ENCODE data around the gene THPO.

Gene THPO

GRCh38 chr3:184359610-184360009, 18.4 kb downstream of the THPO start:
- no peak overlapping the region for H3K9ac ChIP-seq (ENCODE audit: low read length)
- no peaks in the 10 kb centered on the region for H3K9me2 ChIP-seq (replicated peaks; ENCODE audit: insufficient read depth, low read length)
- TF ChIP-seq EZH2phosphoT487 (conservative IDR thresholded peaks at IDR 0.05; ENCODE audit: low read length): no peak
- TF ChIP-seq, protein P1, sequence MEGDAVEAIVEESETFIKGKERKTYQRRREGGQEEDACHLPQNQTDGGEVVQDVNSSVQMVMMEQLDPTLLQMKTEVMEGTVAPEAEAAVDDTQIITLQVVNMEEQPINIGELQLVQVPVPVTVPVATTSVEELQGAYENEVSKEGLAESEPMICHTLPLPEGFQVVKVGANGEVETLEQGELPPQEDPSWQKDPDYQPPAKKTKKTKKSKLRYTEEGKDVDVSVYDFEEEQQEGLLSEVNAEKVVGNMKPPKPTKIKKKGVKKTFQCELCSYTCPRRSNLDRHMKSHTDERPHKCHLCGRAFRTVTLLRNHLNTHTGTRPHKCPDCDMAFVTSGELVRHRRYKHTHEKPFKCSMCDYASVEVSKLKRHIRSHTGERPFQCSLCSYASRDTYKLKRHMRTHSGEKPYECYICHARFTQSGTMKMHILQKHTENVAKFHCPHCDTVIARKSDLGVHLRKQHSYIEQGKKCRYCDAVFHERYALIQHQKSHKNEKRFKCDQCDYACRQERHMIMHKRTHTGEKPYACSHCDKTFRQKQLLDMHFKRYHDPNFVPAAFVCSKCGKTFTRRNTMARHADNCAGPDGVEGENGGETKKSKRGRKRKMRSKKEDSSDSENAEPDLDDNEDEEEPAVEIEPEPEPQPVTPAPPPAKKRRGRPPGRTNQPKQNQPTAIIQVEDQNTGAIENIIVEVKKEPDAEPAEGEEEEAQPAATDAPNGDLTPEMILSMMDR (IDR thresholded peaks at IDR 0.05; ENCODE audit: insufficient read depth, low read length, poor library complexity, severe bottlenecking): no peak
- H3K9me3 ChIP-seq (ENCODE audit: insufficient read depth, low read length): no peaks in the 10 kb centered on the region
- H3K27me3 ChIP-seq (ENCODE audit: low read length): no peaks in the 10 kb centered on the region
- H4K20me1 ChIP-seq (ENCODE audit: low read depth, low read length): no peaks in the 10 kb centered on the region; the same call in 1 of the 2 replicates
- no peak overlapping the region for H3K4me3 ChIP-seq (ENCODE audit: insufficient read depth, low read length, poor library complexity, severe bottlenecking)
- H2AFZ ChIP-seq (ENCODE audit: low read depth, low read length, severe bottlenecking): no peak overlapping the region
- no peak overlapping the region for H3K4me2 ChIP-seq (ENCODE audit: low read depth, low read length, poor library complexity, severe bottlenecking)
- H3F3A ChIP-seq (ENCODE audit: insufficient read depth): no peaks in the 10 kb centered on the region
- no peak overlapping the region for H3K27ac ChIP-seq (ENCODE audit: low read depth, low read length)
- peaks cover 13% of the 10 kb centered on the region for H3K79me2 ChIP-seq (ENCODE audit: insufficient read depth, low read length)
- no peaks in the 10 kb centered on the region for H3K36me3 ChIP-seq (ENCODE audit: low read length)

- no peak overlapping the region for H3K4me2 ChIP-seq (ENCODE audit: low read depth, low read length, poor library complexity, severe bottlenecking)
- TF ChIP-seq EZH2phosphoT487 (conservative IDR thresholded peaks at IDR 0.05; ENCODE audit: low read length): no peak
- TF ChIP-seq, protein P1 (IDR thresholded peaks at IDR 0.05; ENCODE audit: insufficient read depth, low read length, poor library complexity, severe bottlenecking): no peak
- no peaks in the 10 kb centered on the region for H3K9me3 ChIP-seq (ENCODE audit: insufficient read depth, low read length)
- H3K27ac ChIP-seq (ENCODE audit: low read depth, low read length): no peak overlapping the region
- no peak overlapping the region for H3K9ac ChIP-seq (ENCODE audit: low read length)
- H3F3A ChIP-seq (ENCODE audit: insufficient read depth): no peaks in the 10 kb centered on the region
- H3K27me3 ChIP-seq (ENCODE audit: low read length): no peaks in the 10 kb centered on the region
- H3K4me3 ChIP-seq (ENCODE audit: insufficient read depth, low read length, poor library complexity, severe bottlenecking): no peak overlapping the region
- peaks cover 6% of the 10 kb centered on the region for H3K79me2 ChIP-seq (ENCODE audit: insufficient read depth, low read length)
- no peak overlapping the region for H2AFZ ChIP-seq (ENCODE audit: low read depth, low read length, severe bottlenecking)
- no peaks in the 10 kb centered on the region for H3K36me3 ChIP-seq (ENCODE audit: low read length)
- H4K20me1 ChIP-seq (ENCODE audit: low read depth, low read length): no peaks in the 10 kb centered on the region
- H3K9me2 ChIP-seq (replicated peaks; ENCODE audit: insufficient read depth, low read length): no peaks in the 10 kb centered on the region
Observed at GRCh38 chr3:184358921-184359350, 19.1 kb downstream of the THPO start.

DNA sequence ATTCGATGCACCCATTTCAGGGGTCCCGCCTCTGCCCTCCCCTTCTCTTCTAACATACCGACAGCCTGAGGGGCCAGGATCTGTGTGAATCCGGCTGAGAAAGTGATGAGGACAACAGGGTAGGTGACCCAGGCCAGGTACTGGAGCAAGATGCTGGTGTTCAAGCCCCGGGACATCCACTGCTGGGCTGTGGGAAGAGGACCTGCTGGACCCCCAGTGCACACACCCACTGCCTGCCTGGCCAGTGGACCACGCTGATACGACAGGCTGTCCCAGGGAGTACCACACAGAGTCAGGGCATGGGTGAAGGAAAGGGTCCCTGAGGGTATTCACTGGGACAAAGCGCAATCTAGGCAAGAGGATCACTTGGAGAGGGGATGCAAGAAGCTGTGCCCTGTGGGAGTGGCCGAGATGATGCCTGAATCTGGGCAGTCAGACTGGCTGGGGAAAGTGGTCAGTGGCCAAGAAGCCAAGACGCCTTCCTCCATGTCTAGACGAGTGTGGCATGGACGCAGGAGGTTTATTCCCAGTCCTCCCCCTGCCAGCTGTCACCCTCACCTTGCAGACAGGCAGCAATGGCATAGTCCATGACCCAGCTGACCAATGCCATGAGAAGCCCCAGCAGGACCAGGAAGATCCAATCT, 19.8 kb downstream of the THPO start:
- H3K9me3 ChIP-seq (ENCODE audit: insufficient read depth, low read length): no peaks in the 10 kb centered on the region
- no peak overlapping the region for H3K4me3 ChIP-seq (ENCODE audit: insufficient read depth, low read length, poor library complexity, severe bottlenecking)
- no peaks in the 10 kb centered on the region for H3F3A ChIP-seq (ENCODE audit: insufficient read depth)
- H3K4me2 ChIP-seq (ENCODE audit: low read depth, low read length, poor library complexity, severe bottlenecking): no peak overlapping the region
- TF ChIP-seq, protein P1 (IDR thresholded peaks at IDR 0.05; ENCODE audit: insufficient read depth, low read length, poor library complexity, severe bottlenecking): no peak
- TF ChIP-seq EZH2phosphoT487 (conservative IDR thresholded peaks at IDR 0.05; ENCODE audit: low read length): no peak
- no peak overlapping the region for H2AFZ ChIP-seq (ENCODE audit: low read depth, low read length, severe bottlenecking)
- H3K79me2 ChIP-seq (ENCODE audit: insufficient read depth, low read length): no peaks in the 10 kb centered on the region; the same call in 1 of the 2 replicates
- no peak overlapping the region for H3K27ac ChIP-seq (ENCODE audit: low read depth, low read length)
- H3K27me3 ChIP-seq (ENCODE audit: low read length): no peaks in the 10 kb centered on the region
- H4K20me1 ChIP-seq (ENCODE audit: low read depth, low read length): no peaks in the 10 kb centered on the region
- H3K9me2 ChIP-seq (replicated peaks; ENCODE audit: insufficient read depth, low read length): no peaks in the 10 kb centered on the region
- H3K36me3 ChIP-seq (ENCODE audit: low read length): no peaks in the 10 kb centered on the region
- no peak overlapping the region for H3K9ac ChIP-seq (ENCODE audit: low read length)

Data from SU-DHL-6 (cell line).